ENCODE measurements around the gene ZNF630. TPM values are rescaled to one million over a fixed set of nuclear protein-coding genes. Genes with fewer than 3 reads are reported as not detected.
"Not testable (repeated sequence)": the region's sequence is repeated elsewhere in the genome, so short reads cannot be mapped to it uniquely, and the experiment has no call there.

Gene ZNF630
- total and polyA plus RNA-seq, 9 donors: 1.6 to 2.8 (median 2.1) TPM

DNA sequence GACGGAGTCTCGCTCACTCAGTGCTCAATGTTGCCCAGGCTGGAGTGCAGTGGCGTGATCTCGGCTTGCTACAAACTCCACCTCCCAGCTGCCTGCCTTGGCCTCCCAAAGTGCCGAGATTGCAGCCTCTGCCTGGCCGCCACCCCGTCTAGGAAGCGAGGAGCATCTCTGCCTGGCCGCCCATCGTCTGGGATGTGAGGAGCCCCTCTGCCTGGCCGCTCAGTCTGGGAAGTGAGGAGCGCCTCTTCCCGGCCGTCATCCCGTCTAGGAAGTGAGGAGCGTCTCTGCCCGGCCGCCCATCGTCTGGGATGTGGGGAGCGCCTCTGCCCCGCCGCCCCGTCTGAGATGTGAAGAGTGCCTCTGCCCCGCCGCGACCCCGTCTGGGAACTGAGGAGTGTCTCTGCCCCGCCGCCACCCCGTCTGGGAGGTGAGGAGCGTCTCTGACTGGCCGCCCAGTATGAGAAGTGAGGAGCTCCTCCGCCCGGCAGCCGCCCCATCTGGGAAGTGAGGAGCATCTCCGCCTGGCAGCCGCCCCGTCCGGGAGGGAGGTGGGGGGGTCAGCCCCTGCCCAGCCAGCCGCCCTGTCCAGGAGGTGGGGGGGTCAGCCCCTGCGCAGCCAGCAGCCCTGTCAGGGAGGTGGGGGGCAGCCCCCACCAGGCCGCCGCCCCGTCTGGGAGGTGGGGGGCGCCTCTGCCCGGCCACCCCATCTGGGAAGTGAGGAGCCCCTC is 54.7 kb downstream of the ZNF630 start:
- H3K27ac ChIP-seq (ENCODE audit: low read length); H3K27me3 ChIP-seq (ENCODE audit: control insufficient read depth, insufficient read depth, low read length); DNase-seq; H3K4me1 ChIP-seq (ENCODE audit: control insufficient read depth, insufficient read depth, low read length); H3K4me3 ChIP-seq (ENCODE audit: low read length); H3K36me3 ChIP-seq (ENCODE audit: control insufficient read depth, insufficient read depth, low read length); H3K9me3 ChIP-seq (replicated peaks; ENCODE audit: control insufficient read depth, low read depth, low read length): not testable (repeated sequence)
- 87% methylated on average over 3 of the region's 46 CpGs for WGBS (ENCODE audit: insufficient coverage)

DNA sequence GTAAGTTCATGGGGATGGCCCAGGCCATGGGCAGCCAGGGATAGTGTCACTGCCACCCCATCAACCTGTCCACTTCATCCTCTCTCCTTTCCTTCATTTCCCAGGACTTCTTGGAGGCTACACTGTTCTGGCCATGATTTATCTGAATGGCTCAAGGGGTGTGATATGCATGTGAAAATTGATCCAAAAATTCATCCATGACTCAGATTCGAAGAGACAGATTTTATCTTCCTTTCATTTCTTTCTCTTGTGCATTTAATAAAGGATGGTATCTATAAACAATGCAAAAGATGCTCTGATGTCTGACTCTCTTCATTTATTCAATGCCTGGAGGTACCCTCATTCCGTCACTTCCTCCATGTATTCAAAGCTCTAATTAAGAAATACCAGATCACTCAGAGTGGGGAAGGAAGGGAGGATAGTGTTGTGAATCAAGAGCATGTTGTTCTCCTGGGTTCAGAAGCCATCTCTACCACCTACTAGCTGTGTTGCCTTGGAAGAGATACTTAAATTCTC is 61.9 kb downstream of the ZNF630 start:
- not testable (repeated sequence) for H3K36me3 ChIP-seq (ENCODE audit: control insufficient read depth, insufficient read depth, low read length); H3K27ac ChIP-seq (ENCODE audit: low read length); H3K27me3 ChIP-seq (ENCODE audit: control insufficient read depth, insufficient read depth, low read length); DNase-seq; H3K4me3 ChIP-seq (ENCODE audit: low read length); H3K4me1 ChIP-seq (ENCODE audit: control insufficient read depth, insufficient read depth, low read length); H3K9me3 ChIP-seq (replicated peaks; ENCODE audit: control insufficient read depth, low read depth, low read length)
- no CpG with 5 or more reads among the region's 2 CpGs for WGBS (ENCODE audit: insufficient coverage)

Other genes starting within 250 kb of the ZNF630 start
- gene ZNF81, start 234.7 kb downstream of the ZNF630 start, total RNA-seq: 6.3 TPM
- 1 to 10 TPM; 3.0 to 5.1 (median 3.5) TPM for gene ZNF81, start 234.7 kb downstream of the ZNF630 start, polyA plus RNA-seq (ENCODE audit: insufficient read depth in 1 of 8, insufficient read length in 8 of 8, low replicate concordance in 1 of 8)
- 4.1 TPM for gene ZNF182, start 67.7 kb downstream of the ZNF630 start, total RNA-seq
- 1 to 10 TPM; 4.1 to 6.8 (median 5.0) TPM for gene ZNF182, start 67.7 kb downstream of the ZNF630 start, polyA plus RNA-seq (ENCODE audit: insufficient read depth in 1 of 8, insufficient read length in 8 of 8, low replicate concordance in 1 of 8)
- gene SPACA5, start 64.7 kb downstream of the ZNF630 start, total RNA-seq: not detected
- not detected for gene SPACA5, start 64.7 kb downstream of the ZNF630 start, polyA plus RNA-seq (ENCODE audit: insufficient read depth in 1 of 8, insufficient read length in 8 of 8, low replicate concordance in 1 of 8)
- not detected for gene SPACA5B, start 59.0 kb upstream of the ZNF630 start, total RNA-seq
- not detected for gene SPACA5B, start 59.0 kb upstream of the ZNF630 start, polyA plus RNA-seq (ENCODE audit: insufficient read depth in 1 of 8, insufficient read length in 8 of 8, low replicate concordance in 1 of 8)
- gene SSX5, start 125.2 kb upstream of the ZNF630 start, total RNA-seq: not detected
- not detected for gene SSX5, start 125.2 kb upstream of the ZNF630 start, polyA plus RNA-seq (ENCODE audit: insufficient read depth in 1 of 8, insufficient read length in 8 of 8, low replicate concordance in 1 of 8)
- gene SSX1, start 183.8 kb upstream of the ZNF630 start, total RNA-seq: not detected
- gene SSX1, start 183.8 kb upstream of the ZNF630 start, polyA plus RNA-seq (ENCODE audit: insufficient read depth in 1 of 8, insufficient read length in 8 of 8, low replicate concordance in 1 of 8): under 1 TPM in 1 of 8 donors, not detected in 7; 0.10 TPM

All from muscle of leg (tissue), 11 donors.